ENCODE data around the gene CPED1.
A peak's percentile ranks its signal among the peaks of the same experiment; 100 is the strongest.
"Not testable (repeated sequence)": the region's sequence is repeated elsewhere in the genome, so short reads cannot be mapped to it uniquely, and the experiment has no call there.

The CPED1 gene

DNA sequence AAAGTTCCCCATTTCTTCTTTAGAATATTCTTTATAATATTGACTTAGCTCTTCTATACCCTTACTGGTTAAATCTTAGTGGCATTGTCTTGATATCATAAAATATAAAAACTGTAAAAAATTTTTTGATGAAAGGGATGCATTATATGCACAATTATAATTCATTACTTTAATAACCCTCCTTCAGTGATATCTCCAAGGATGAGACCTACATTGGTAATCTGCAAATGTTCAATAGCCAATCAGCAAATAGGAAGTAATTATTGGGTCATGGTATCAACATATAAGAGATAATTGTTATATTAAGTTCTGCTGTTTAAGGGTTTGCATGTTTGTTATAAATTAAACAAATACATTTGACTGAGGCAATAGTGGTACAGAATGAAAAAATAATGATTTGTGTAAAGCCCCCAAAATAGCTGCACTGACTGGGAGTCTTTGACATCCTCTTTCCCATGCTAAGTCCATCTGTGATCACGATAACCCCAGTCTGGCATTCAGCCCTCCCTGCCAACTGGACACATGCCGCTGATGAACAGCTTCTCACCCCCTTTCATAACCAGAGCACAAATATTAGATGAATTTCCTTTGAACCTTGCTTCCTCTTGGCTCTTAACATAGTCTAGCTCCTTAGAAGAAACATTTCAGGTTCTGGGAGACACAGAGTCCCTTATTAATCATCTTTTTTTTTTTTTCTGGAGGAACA is 169.5 kb downstream of the CPED1 start:
- no peak for DNase-seq

DNA sequence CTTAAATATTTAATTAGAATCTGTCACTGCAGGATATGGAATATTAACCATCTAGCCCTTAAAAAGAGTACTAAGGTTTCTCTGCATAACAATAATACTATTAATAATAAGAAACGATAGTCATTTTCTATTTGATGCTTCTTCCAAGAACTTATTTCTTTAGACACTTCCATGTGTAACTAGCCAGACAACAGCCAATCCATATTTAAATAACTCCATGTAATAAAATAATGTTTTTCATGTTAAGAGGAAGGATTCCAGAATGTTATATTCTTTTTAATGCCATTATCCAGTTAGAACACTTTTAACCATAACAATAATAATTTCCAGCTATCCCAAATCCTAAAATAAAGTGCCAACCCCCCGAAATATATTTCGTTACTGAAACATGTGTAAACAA is 170.2 kb downstream of the CPED1 start:
- DNase-seq, result no peak

DNA sequence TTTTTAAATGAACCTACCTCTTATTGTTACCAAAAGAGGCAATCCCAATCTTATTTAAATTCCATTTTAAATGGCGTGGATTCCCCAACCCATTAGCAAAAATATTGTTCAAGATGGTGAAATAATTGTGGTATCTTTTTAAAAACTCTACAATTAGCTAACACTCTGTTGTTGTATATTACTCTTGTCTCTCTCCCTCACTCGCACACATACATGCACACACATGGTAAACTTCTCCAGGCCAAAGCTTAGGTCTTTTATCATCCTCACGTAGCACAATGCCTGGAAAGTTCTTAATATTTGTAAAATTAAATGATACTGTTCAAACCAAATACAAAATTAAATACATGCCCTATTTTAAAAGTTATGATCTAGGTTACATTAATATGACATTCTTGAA is 171.0 kb downstream of the CPED1 start:
- no peak for DNase-seq

DNA sequence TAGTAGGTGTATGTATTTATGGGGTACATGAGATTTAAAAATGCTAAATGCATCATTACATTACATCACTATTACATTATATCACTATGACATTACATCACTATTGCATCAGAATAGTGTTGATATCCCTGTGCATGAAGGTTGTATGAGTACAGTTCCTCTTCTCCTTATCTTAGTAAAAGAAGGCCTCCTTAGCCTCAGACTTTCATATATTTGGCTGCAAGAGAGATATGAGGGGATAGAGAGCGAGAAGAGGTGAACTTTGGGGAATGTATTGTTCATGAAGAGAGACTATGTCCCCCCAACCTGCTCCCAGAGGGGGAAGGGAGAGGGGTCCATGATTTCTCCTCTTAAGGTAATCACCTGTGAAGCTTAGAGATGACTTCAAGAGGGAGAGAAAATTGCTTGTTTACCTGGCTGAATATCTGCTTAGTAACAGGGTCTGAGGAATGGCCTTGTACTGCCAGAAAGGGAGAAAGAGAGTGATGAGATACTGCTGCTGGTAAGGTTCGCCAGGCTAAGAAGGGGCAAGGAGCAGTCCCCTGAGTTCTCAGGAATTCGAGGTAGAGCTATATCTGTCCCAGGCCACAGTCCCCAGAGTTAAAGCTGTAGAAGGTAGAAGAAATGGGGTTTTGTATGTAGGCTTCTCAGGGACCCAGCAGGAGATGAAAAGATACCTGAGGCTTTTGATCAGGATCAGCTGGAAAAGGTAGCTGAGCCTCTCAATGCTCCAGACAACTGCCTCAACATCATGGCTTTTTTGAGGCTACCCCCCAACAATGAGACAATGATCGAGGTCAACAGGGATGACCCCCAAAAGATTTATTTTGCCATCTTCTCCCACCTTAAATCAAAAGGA is 171.9 kb downstream of the CPED1 start:
- DNase-seq, result peak; percentile 15

DNA sequence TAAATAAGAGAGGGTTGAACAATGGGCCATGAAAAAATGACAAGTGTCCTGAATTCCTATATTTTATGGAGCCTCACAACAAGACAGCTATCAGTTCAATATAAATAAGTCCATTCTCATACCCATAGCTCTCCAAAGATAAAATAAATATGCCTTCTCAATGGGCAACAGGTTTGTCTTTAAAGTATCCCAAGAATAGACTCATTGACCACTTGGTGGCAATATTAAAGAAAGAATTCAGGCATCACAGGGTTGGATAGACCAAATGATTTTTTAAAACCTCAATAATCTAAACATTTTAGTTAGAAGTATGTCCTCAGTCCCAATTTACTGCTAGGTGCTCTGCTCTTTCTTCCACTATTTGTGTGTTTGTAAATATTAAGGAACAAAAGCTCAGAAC is 175.2 kb downstream of the CPED1 start:
- no peak for DNase-seq

DNA sequence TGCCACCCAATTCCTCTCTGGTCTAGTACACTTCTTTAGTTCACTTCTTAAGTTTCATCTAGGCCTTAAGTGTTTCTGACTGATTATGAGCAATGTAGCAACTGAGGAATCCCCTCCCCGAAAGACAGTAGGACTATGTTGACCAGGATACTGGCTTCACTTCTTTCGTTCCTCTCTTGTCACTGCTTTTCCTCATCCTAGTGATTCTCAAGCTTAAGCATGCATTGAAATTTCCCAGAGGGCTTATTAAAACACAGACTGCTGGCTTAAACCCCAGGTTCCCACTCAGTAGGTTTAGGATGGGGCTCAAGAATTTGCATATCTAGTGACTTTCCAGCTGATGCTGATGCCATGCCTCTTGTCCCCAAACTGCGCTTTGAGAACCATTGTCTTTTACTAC is 175.7 kb downstream of the CPED1 start:
- no peak for DNase-seq

DNA sequence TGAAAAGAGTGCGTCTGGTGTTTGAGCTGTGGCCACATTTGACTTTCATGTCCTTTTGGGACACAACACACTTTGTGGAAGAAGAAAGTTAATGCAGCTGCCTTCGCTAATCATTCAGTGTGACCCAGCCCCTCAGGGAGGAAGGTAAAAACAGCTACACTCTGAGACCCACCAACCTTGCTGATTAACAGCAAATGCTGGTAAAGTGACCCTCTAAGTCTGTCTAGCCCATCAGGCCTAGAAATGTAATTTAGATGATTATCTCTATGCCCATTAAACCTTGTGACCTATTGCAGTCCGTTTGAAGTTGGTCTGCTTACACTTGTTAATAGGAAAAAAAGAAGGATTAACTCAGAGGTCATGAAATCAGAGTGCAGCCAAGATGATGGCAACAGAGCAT is 178.4 kb downstream of the CPED1 start:
- DNase-seq, result no peak

DNA sequence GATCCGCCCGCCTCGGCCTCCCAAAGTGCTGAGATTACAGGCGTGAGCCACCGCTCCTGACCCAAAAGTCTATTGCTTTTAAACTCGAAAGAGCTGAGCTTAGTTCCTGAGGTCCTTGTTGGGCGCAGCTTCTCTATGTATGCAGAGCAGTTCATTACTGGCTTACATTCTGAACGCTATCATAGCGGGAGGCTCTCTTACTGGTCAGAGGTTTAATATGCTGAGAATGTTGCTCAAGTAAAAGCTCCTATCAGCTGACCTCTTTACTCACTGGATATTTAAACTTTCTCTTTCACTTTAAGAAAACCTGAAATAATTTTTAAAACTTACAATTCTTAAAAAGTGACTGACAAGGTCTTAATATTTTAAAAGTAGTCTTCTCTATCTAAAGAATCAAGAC is 179.5 kb downstream of the CPED1 start:
- no peak for DNase-seq

DNA sequence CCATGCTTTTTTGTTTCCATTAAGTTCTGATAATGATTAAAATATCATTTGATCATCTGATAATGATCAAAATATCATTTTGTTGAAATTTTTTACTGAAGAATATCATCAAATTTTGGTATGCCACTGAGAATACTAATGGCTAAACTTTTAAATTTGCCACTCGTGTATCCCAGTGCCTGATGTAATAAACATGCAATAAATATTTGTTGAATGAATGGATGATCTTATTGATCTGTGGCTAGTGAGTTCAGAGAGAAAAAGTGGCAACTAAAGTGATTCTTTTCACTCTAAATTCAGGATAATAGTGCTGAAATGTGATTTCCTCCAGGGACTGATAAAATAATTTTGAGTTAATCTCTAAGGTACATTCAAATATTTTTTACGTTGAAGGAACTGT is 181.0 kb downstream of the CPED1 start:
- no peak for DNase-seq

DNA sequence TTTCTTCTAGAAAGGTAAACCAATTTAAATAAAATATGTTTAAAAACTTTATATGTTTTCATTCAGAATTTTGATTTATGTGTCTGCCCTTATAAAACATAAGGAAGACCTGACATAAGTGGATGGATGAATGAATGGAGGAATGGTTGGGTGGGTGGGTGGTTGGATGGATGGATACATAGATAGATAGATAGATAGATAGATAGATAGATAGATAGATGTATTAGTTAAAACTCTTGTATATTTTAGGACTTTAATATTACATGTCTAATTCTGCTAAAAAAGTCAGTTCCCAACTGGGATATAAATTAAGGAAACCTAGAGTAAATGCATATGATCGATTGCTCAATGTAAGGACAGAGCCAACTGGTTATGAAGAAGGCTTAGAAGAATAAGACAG is 184.0 kb downstream of the CPED1 start:
- DNase-seq, result no peak

DNA sequence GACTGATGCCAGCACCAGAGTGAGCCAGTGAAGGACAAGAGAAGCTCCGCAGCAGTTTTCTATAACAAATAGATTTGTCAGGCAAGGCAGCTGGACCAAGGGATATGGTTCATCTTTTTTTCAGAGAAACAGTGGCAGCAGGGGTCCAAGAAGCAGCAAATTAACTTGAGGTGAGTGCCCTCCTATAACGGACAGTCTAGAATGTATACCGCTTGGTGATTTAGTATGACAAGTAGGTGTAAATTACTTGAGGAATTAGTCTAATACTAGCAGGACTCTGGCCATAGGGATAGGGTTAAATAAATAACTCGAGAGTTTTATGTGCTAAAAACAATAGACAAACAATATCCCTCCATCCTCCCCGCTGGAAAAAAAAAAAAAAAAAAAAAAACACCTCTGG is 187.3 kb downstream of the CPED1 start:
- no peak for DNase-seq

DNA sequence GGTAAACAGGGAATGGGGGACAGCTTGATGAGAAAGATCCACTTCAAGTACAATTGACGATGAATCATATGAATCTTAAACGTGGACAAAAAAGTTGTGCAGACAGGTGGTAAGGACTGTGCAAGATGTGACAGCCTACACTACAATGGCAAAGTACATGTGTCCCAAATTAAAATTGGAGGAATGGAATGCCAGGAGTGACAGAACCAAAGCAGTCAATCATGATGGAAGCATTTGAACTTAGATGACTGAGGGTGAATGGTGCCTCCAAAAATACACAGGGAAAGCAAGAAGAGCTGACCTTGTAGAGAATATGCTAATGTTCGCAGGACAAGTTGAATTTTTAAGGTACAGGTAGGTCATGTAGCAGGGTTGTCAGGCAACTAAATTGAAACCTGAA is 189.9 kb downstream of the CPED1 start:
- no peak for DNase-seq

DNA sequence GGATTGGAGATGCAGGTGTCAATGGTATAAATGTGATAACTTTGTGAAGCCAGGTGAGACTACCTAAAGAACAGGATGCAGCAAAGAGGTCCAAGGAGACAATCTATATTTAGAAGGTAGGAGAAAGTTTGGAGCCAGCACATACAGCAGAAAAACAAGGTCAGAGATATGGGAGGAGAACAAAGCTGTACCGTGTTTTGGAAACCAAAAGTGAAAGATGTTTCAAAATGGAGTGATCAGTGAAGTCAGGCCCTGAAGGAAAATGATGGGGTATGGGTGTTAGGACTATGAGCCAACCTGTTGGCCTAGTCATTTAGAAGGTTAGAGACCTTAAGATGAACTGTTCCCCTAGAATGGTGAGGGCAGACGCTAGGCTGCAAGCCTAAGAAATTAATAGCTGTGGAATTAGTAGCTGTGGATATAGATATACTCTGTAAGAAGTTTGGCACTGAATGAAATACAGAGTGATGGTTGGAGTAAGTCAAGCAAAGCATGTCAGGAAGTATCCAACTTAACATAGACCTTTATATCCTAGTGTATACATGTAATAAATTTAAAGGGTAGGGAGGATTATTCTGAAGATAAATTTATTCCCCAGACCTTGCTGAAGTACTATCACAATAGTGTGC is 190.5 kb downstream of the CPED1 start:
- no peak for DNase-seq

DNA sequence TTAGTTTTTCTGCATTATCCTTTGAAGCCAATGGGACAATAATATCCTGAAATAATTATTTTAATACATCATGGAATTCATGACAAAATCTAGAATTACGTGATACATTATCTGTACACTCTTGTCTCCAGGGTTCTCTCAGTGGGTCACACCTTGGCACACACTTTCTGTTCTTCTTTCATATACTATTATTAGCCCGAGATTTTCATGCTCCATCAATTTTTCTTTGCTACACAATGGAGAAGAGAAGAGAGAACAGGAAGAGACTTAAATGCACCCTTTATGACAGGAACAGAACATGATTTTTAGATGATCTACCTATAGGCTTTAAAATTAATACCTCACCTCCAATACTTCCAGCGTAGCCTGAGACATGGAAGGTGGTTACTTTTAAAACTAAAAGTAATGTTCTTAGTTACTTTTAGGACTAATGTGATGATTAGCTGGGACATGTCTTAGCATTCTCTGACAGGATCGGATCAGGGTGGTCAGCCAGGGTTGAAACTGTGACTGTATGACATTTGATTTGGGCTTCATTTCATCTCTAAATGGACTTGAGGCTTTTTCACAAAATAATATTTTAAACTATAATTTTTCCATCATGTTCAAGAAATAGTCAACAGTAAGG is 192.0 kb downstream of the CPED1 start:
- no peak for DNase-seq

DNA sequence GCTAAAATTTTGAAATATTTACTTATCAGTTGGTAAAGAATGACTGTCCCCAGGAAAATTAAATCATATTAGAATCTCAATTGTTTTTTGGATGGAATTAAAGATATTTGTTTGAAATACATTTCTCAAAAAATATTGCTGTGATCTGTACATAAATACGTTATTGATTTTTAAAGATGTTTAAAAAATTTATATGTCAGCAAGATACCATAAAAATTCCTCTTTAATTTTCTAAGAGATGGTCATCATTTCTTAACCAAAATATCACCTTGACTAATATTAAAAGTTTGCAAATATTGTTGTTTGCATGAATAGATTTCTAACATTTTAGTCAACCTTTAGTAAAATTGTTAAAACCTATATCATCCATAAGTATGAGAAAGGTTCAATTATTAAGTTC is 192.8 kb downstream of the CPED1 start:
- DNase-seq, result no peak

DNA sequence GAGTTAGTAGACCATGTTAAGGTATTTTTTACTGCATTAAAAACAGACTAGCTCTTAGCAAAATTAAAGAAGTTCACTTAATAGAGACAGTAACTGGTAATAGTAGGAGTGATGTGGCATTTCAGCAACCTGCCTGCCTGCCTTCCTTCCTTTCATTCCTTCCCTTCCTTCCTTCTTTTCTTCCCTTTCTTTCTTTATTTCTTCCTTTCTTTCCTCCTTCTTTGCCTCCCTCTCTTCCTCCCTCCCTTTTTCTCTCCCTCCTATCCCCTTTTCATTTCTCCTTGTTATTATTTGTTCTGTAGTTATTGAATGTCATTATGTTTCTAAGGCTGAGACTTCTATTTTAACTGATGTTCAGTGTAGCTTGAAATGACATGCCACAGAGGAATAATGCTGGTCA is 193.8 kb downstream of the CPED1 start:
- no peak for DNase-seq

DNA sequence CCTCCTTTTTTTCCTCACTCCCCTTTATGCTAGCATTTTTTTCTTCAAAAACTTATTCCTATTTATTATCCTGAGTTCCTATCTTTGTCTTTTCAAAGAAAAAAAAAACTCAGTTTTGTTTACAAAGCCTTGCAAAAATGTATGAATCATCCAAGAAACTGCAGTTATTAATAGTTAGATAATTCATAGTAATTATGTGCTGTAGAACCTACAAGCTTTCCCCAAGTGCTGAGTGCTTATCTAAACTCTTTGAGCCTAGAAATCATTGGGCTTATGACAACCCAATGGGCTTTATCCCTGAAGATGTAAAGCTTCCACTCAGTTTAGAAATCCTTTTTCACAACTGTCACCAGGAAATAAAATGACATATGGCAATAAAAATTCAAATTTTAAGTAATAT is 194.4 kb downstream of the CPED1 start:
- DNase-seq, result no peak

DNA sequence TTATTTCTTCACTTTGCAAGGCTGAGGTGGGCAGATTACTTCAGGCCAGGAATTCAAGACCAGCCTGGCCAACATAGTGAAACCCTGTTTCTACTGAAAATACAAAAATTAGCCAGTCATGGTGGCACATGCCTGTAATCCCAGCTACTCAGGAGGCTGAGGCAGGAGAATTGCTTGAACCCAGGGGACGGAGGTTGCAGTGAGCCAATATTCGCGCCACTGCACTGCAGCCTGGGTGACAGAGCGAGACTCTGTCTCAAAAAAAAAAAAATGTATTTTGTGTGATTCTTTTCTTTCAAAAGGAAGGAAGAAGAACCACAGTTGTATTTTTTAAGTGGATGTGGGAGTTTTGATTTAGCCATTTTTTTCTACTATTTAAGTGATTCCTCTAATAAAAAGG is 195.4 kb downstream of the CPED1 start:
- DNase-seq, result not testable (repeated sequence)

DNA sequence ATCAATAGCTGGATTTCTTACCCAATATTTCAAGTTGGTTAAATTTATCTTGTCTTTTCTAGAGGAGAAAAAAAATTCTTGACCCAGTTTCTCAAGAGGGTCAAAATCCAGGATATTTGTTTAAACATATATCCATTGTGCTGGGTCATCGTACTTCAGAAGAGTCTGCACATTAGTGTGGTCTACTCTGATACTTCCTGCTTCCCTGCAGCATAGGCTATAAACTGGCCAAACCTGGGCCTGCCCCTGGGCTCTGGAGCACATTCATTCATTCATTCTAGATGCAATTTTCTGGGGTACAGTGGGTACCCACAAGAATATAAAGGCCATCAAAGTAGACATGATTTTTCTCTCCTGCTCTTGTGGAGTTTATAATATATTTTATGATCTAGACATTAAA is 198.2 kb downstream of the CPED1 start:
- peak; percentile 3 for DNase-seq

DNA sequence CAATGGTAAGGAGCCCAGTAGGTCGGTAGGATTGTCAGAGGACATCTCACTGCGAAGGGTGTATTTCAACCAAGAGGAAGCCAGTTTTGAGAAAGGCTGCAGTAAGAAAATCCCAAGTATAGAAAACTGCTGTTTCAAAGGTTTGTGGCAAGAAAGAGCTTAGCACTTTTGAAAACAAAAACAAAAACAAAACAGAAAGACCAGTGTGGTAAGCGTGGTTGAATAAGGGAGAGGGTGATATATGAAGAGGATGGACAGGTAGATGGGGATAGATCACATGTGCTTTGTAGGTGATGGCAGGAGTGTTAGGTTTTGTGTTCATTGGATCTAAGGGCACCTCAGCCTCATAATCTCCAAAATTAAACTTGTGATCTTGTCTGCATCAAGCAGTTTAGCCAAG is 198.7 kb downstream of the CPED1 start:
- DNase-seq, result no peak

DNA sequence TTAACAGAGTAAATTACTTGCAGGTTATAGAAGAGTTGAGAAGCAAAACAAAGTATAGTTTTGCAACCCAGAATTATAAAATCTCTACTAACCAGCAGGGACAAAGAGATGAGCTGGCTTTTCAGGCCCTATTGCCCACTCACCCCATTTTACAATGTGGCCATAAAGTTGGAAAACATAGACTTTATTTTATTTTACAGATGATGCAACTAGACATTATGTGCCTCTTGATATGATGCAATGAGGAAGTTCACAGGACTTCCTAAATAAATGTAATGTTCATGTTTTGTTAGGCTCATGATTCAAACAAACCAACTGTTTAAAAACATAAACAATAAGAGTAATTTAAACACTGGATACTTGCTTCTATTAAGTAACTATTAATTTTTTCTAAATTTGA is 199.2 kb downstream of the CPED1 start:
- peak; percentile 46 for DNase-seq

DNA sequence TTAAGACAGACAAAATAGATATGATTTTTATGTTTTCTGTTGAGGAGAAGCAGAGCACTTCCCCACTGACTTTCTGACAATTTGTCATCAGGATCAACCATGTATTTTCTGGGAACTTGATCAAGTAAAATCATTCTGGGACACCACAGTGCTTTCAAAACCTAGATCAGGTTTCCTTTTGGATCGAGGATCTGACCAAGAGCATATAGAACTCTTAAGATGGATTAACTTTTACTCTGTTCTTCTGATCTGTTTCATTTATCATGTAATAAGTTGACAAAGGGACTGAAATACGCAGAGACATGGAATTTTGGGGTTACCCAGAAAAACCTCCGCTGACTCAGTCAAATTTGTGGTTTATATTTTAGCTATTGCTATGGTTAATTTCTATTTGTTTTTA is 204.3 kb downstream of the CPED1 start:
- DNase-seq, result no peak

DNA sequence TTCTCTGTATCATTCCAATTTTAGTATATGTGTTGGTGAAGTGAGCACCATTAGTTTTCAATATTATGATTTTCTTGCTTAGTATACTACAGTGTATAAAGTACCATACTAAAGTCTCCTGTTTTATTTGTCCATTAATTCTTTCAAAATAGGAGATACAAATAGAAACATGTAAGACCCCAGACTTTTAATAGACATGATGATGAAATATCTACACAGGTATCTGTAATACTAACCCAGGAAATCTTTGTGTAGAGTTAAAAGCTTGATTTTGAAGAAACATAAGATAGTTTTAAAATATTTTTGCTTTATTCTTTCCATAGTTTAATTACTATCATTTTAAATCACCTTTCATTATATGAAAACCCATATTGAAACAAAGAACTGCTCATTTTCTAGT is 206.5 kb downstream of the CPED1 start:
- no peak for DNase-seq

DNA sequence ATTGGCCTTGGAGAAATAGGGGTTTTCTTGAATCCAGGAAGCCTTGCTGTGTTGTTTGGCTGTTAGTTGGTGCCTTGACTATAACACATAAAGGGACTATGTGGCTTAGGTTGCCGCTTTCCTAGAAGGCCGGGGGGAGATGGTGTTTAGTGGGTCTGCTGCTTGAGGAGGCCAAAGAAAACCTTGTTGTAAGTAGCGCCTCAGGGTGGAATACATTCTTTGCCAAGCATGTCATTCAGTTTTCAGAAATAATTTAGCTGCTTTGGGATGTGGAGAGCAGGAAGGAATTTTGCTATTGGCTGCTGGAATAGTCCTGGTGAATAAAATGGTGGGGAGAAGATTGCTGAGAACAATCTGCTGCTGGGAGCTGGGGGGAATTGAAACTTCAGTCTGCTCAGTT is 207.4 kb downstream of the CPED1 start:
- no peak for DNase-seq

Data from hematopoietic multipotent progenitor cell treated with erythropoietin and hydrocortisone succinate and interleukin-3 and kit ligand, for 4 days (in vitro differentiated cells).